SK-MEL-5 (cell line): Measurements from ENCODE around the gene OSBP2. TPM values are rescaled to one million over a fixed set of nuclear protein-coding genes. Genes with fewer than 3 reads are reported as not detected.

Experiments
- DNase-seq: peaks from one replicate; pipeline ENCODE4 v3.0.0-alpha.2; 2016; ENCODE audit warnings: low read depth, low spot score
- in situ Hi-C: cut with HindIII; loops from 2 replicates; pipeline ENCODE4 v1.10.0; 2016; ENCODE audit warnings: low sequenced_read_pairs, high pct_unique_total_duplicates, low pct_unique_long_range_greater_than_20kb
- total RNA-seq: library from RNA; depleted of rRNA; stranded (reverse); fragments of >200 nt; shearing (Covaris generic); gene quantifications from 2 replicates; pipeline ENCODE4 v1.2.3, GENCODE V29; 2014

OSBP2 gene
- total RNA-seq, 1 experiment from 2014 or later, result 1.8 TPM

- in situ Hi-C loops, result no loop called here
- DNase-seq, result no peak
Observed at GRCh38 chr22:30865656-30866055, 171.0 kb downstream of the OSBP2 start.

GRCh38 chr22:30866216-30866615 is 171.5 kb downstream of the OSBP2 start:
- in situ Hi-C loops, result no loop called here
- no peak for DNase-seq

GRCh38 chr22:30866811-30867271 is 172.2 kb downstream of the OSBP2 start:
- in situ Hi-C loops, result no loop called here
- DNase-seq, result no peak

GRCh38 chr22:30867746-30868662 is 173.3 kb downstream of the OSBP2 start:
- in situ Hi-C loops, result no loop called here
- DNase-seq, result no peak

- in situ Hi-C loops, result no loop called here
Observed at GRCh38 chr22:30868663-30869385, 174.2 kb downstream of the OSBP2 start.

GRCh38 chr22:30869667-30870395 is 175.2 kb downstream of the OSBP2 start:
- DNase-seq, result no peak
- in situ Hi-C loops, result no loop called here

More at GRCh38 chr22:30868663-30869385, 174.2 kb downstream of the OSBP2 start:
- DNase-seq, result no peak

- in situ Hi-C loops, result no loop called here
Observed at GRCh38 chr22:30870451-30871345, 176.0 kb downstream of the OSBP2 start.

GRCh38 chr22:30871391-30872284 is 177.0 kb downstream of the OSBP2 start:
- DNase-seq, result no peak
- in situ Hi-C loops, result no loop called here

More at GRCh38 chr22:30870451-30871345, 176.0 kb downstream of the OSBP2 start:
- DNase-seq, result no peak

- DNase-seq, result no peak
- in situ Hi-C loops, result no loop called here
Observed at GRCh38 chr22:30872285-30873041, 177.8 kb downstream of the OSBP2 start.

GRCh38 chr22:30873086-30873650 is 178.5 kb downstream of the OSBP2 start:
- in situ Hi-C loops, result no loop called here
- DNase-seq, result no peak

- no peak for DNase-seq
- in situ Hi-C loops, result no loop called here
Observed at GRCh38 chr22:30873661-30874060, 179.0 kb downstream of the OSBP2 start.

GRCh38 chr22:30874431-30875370 is 180.0 kb downstream of the OSBP2 start:
- in situ Hi-C loops, result no loop called here
- no peak for DNase-seq

GRCh38 chr22:30875481-30876215 is 181.0 kb downstream of the OSBP2 start:
- no peak for DNase-seq
- in situ Hi-C loops, result no loop called here
